HG02840 (cell line): ENCODE measurements around the gene DAPK3.
"Not testable (repeated sequence)": the region's sequence is repeated elsewhere in the genome, so short reads cannot be mapped to it uniquely, and the experiment has no call there.

Experiments used
- ATAC-seq: cut with Tn5 transposase; IDR thresholded peaks from one replicate; pipeline ENCODE4 v1.9.1; 2021; ENCODE audit warnings: mild to moderate bottlenecking, moderate library complexity, moderate number of reproducible peaks; ENCODE audit not compliant: unreplicated experiment, low FRiP score

Gene DAPK3

GRCh38 chr19:4007021-4007835 is 36.3 kb upstream of the DAPK3 start, which contains the start of gene PIAS4:
Gene PIAS4 (plus strand): TSS chr19:4007736. CDS start chr19:4007761, 25 bp downstream.
- peak; percentile 90 for ATAC-seq

GRCh38 chr19:4005436-4005835 is 34.5 kb upstream of the DAPK3 start:
- not testable (repeated sequence) for ATAC-seq

- not testable (repeated sequence) for ATAC-seq
Observed at GRCh38 chr19:4000798-4001197, 29.9 kb upstream of the DAPK3 start.

GRCh38 chr19:3998667-3999412 is 27.9 kb upstream of the DAPK3 start:
- not testable (repeated sequence) for ATAC-seq

- ATAC-seq: no peak
Observed at GRCh38 chr19:3995607-3996006, 24.7 kb upstream of the DAPK3 start.

- ATAC-seq: no peak
Observed at GRCh38 chr19:3990815-3991117, 19.9 kb upstream of the DAPK3 start.

- ATAC-seq: peak; percentile 42
Observed at GRCh38 chr19:3987619-3988371, 16.9 kb upstream of the DAPK3 start.

GRCh38 chr19:3986260-3987041 is 15.6 kb upstream of the DAPK3 start:
- no peak for ATAC-seq

GRCh38 chr19:3985643-3986259 is 14.9 kb upstream of the DAPK3 start:
- ATAC-seq: no peak

GRCh38 chr19:3984908-3985642 is 14.2 kb upstream of the DAPK3 start, which contains the start of gene EEF2:
Gene EEF2 (minus strand): TSS chr19:3985463. CDS start chr19:3985380, 83 bp downstream.
- ATAC-seq: peak; percentile 52

GRCh38 chr19:3984584-3984907 is 13.6 kb upstream of the DAPK3 start:
- ATAC-seq: no peak

GRCh38 chr19:3983936-3984583 is 13.2 kb upstream of the DAPK3 start:
- no peak for ATAC-seq

GRCh38 chr19:3983542-3983914 is 12.6 kb upstream of the DAPK3 start:
- no peak for ATAC-seq

- ATAC-seq: no peak
Observed at GRCh38 chr19:3982701-3983541, 12.0 kb upstream of the DAPK3 start.

- no peak for ATAC-seq
Observed at GRCh38 chr19:3981736-3982681, 11.1 kb upstream of the DAPK3 start.

GRCh38 chr19:3981373-3981735 is 10.5 kb upstream of the DAPK3 start:
- ATAC-seq: no peak
